MM.1S (cell line): Measurements from ENCODE around the gene TMTC1.

Experiments
- DNase-seq: peaks from one replicate; pipeline ENCODE4 v3.0.0-alpha.2; 2015
- H2AFZ ChIP-seq: fragments of 300-600 bp; sonication (generic); 2 replicates; pipeline ENCODE4 v1.6.0; 2016; ENCODE audit warnings: antibody characterized with exemption, low read length
- H3F3A ChIP-seq: fragments of 300-600 bp; sonication (generic); 2 replicates; pipeline ENCODE4 v1.6.1; 2016; ENCODE audit warnings: mild to moderate bottlenecking, antibody characterized with exemption, low read length, moderate library complexity, mixed read lengths; ENCODE audit not compliant: insufficient read depth
- H3K27ac ChIP-seq: fragments of 300-600 bp; sonication (generic); 2 replicates; pipeline ENCODE4 v1.5.1; 2016; ENCODE audit warnings: mild to moderate bottlenecking, low read length
- H3K27me3 ChIP-seq: fragments of 300-600 bp; sonication (generic); replicated peaks from 2 replicates; pipeline ENCODE4 v1.6.0; 2016; ENCODE audit warnings: low read length; ENCODE audit not compliant: insufficient read depth
- H3K36me3 ChIP-seq: fragments of 300-600 bp; sonication (generic); replicated peaks from 2 replicates; pipeline ENCODE4 v1.6.1; 2016; ENCODE audit warnings: mild to moderate bottlenecking, low read length, mixed read lengths; ENCODE audit not compliant: insufficient read depth
- H3K4me1 ChIP-seq: fragments of 300-600 bp; sonication (generic); 2 replicates; pipeline ENCODE4 v1.6.1; 2016; ENCODE audit warnings: low read length, mixed read lengths
- H3K4me2 ChIP-seq: fragments of 300-600 bp; sonication (generic); 2 replicates; pipeline ENCODE4 v1.6.0; 2016; ENCODE audit warnings: low read depth, low read length
- H3K4me3 ChIP-seq: fragments of 300-600 bp; sonication (generic); 2 replicates; pipeline ENCODE4 v1.5.1; 2016; ENCODE audit warnings: low read length, mixed read lengths
- H3K79me2 ChIP-seq: fragments of 300-600 bp; sonication (generic); 2 replicates; pipeline ENCODE4 v1.6.1; 2016; ENCODE audit warnings: mixed run types, low read length, mixed read lengths
- H3K9ac ChIP-seq: fragments of 300-600 bp; sonication (generic); 2 replicates; pipeline ENCODE4 v1.6.1; 2016; ENCODE audit warnings: low read length, mixed read lengths
- H3K9me2 ChIP-seq: fragments of 300-600 bp; sonication (generic); replicated peaks from 2 replicates; pipeline ENCODE4 v1.6.1; 2016; ENCODE audit warnings: mild to moderate bottlenecking, low read length, mixed read lengths; ENCODE audit not compliant: insufficient read depth
- H3K9me3 ChIP-seq: fragments of 300-600 bp; sonication (generic); replicated peaks from 2 replicates; pipeline ENCODE4 v1.6.1; 2016; ENCODE audit warnings: mild to moderate bottlenecking, low read length, mixed read lengths; ENCODE audit not compliant: insufficient read depth
- H4K20me1 ChIP-seq: fragments of 300-600 bp; sonication (generic); 2 replicates; pipeline ENCODE4 v1.6.1; 2016; ENCODE audit warnings: mild to moderate bottlenecking, low read length, moderate library complexity, mixed read lengths; ENCODE audit not compliant: insufficient read depth
- EZH2 ChIP-seq: fragments of 300-600 bp; sonication (generic); optimal IDR thresholded peaks from 2 replicates; pipeline ENCODE3; 2017; ENCODE audit warnings: low read depth, mild to moderate bottlenecking, antibody characterized with exemption, low read length, mixed read lengths
- EZH2phosphoT487 ChIP-seq: fragments of 300-600 bp; sonication (generic); IDR thresholded peaks from 2 replicates; pipeline ENCODE4 v1.6.1; 2018; ENCODE audit warnings: antibody characterized with exemption, low read length
- TF ChIP-seq, protein P1 (sequence below): fragments of 300-600 bp; sonication (generic); IDR thresholded peaks from 2 replicates; pipeline ENCODE4 v1.5.1; 2016; ENCODE audit warnings: antibody characterized with exemption, low read length, mixed read lengths

The TMTC1 gene

DNA sequence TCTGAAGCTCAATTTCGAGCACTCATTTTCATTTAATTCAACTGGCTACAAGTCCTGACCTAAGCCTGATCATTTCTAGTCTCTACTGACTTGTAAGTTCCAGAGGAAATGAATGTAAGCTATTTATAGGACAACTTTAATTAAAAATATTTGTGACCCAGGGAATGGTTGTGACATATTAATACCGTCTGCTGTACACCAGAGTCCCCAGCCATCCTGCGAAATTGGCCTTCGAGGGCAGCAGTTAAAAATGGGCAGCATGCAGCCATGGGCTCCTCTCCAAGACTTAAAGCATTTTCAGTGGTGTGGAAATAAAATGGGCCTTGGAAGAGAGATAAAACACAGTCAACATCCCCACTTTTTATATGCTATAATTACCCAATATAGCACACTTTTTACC, 255.6 kb downstream of the TMTC1 start:
- TF ChIP-seq, protein P1, sequence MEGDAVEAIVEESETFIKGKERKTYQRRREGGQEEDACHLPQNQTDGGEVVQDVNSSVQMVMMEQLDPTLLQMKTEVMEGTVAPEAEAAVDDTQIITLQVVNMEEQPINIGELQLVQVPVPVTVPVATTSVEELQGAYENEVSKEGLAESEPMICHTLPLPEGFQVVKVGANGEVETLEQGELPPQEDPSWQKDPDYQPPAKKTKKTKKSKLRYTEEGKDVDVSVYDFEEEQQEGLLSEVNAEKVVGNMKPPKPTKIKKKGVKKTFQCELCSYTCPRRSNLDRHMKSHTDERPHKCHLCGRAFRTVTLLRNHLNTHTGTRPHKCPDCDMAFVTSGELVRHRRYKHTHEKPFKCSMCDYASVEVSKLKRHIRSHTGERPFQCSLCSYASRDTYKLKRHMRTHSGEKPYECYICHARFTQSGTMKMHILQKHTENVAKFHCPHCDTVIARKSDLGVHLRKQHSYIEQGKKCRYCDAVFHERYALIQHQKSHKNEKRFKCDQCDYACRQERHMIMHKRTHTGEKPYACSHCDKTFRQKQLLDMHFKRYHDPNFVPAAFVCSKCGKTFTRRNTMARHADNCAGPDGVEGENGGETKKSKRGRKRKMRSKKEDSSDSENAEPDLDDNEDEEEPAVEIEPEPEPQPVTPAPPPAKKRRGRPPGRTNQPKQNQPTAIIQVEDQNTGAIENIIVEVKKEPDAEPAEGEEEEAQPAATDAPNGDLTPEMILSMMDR: no peak
- TF ChIP-seq EZH2: no peak
- TF ChIP-seq EZH2phosphoT487: no peak
- Histone ChIP-seq H3F3A (no peaks in the 10 kb centered on the region), H3K4me2 (no peak overlapping the region), H4K20me1 (no peaks in the 10 kb centered on the region), H3K79me2 (no peaks in the 10 kb centered on the region), H3K27me3 (no peaks in the 10 kb centered on the region), H2AFZ (no peak overlapping the region), H3K9me2 (no peaks in the 10 kb centered on the region), H3K9me3 (no peaks in the 10 kb centered on the region), H3K9ac (no peak overlapping the region), H3K36me3 (no peaks in the 10 kb centered on the region), H3K27ac (no peak overlapping the region), H3K4me1 (no peaks in the 10 kb centered on the region), H3K4me3 (no peak overlapping the region)
- DNase-seq: no peak

DNA sequence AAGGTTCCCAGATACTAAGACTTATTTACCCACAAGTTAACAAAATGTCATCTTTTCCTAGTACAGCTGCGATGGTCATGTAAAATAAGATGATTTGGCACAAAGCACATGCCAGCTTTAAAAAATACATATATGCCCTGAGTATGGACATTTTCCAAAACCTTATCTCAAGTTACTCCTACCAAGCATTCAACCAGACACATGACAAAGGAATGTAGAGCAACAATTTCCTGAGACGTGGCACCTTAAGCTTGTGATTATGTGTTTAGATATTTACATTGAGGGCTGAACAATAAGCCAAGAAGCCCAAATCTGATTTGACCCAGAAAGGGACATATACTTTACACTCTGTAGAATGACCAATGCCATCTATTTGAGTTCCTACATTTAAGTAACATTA, 261.8 kb downstream of the TMTC1 start:
- Histone ChIP-seq H3K4me2 (no peak overlapping the region), H3K79me2 (no peaks in the 10 kb centered on the region), H3K9me2 (no peaks in the 10 kb centered on the region), H3K4me3 (no peak overlapping the region), H3F3A (0 out of 2 replicates have a peak, but pooled peaks cover under 1% of the 10 kb centered on the region), H3K27me3 (no peaks in the 10 kb centered on the region), H3K36me3 (no peaks in the 10 kb centered on the region), H3K4me1 (peaks cover 5% of the 10 kb centered on the region), H3K27ac (no peak overlapping the region), H3K9me3 (no peaks in the 10 kb centered on the region), H3K9ac (no peak overlapping the region), H4K20me1 (no peaks in the 10 kb centered on the region), H2AFZ (no peak overlapping the region)
- TF ChIP-seq EZH2phosphoT487: no peak
- TF ChIP-seq, protein P1: no peak
- TF ChIP-seq EZH2: no peak
- no peak for DNase-seq

DNA sequence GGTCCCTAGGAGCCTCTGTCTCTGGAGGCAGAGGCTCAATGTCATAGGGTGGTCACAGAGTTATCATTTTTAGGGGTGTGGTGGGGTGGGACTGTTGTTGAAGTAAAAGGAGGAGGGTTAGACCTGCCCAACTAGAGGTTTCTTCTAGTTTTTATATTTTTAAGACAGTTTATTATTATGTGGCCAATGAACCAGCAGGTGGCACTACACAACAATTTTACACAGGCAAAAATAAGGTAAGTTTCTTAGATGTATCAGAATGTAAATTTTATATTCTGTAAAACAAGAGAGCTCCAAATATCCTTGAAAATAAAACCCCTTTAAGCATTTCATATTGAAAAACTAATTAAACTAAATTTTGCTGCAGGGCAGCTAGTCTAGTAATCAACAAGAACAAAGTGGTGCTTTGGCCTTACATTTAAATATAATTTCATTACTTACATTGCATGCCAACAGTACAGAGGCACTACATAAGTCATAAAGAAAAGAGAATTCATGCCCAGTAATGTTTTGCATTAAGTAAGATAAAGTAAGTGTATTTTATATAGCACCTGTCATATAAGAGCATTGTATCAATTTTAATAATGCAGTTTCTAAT, 264.1 kb downstream of the TMTC1 start:
- Histone ChIP-seq H3K4me2 (no peak overlapping the region), H3K27ac (no peak overlapping the region), H3K9me3 (no peaks in the 10 kb centered on the region), H3K9ac (no peak overlapping the region), H3K79me2 (no peaks in the 10 kb centered on the region), H3K27me3 (no peaks in the 10 kb centered on the region), H3K36me3 (no peaks in the 10 kb centered on the region), H3K4me3 (no peak overlapping the region), H3F3A (peaks cover 9% of the 10 kb centered on the region), H4K20me1 (no peaks in the 10 kb centered on the region), H3K9me2 (no peaks in the 10 kb centered on the region), H2AFZ (no peak overlapping the region), H3K4me1 (peaks cover 18% of the 10 kb centered on the region)
- TF ChIP-seq, protein P1: peak; percentile 56
- no peak for TF ChIP-seq EZH2phosphoT487
- TF ChIP-seq EZH2: no peak
- DNase-seq: peak; percentile 57
